Measurements from ENCODE around the gene PRKCQ.
"Not testable (repeated sequence)": the region's sequence is repeated elsewhere in the genome, so short reads cannot be mapped to it uniquely, and the experiment has no call there.

PRKCQ gene

DNA sequence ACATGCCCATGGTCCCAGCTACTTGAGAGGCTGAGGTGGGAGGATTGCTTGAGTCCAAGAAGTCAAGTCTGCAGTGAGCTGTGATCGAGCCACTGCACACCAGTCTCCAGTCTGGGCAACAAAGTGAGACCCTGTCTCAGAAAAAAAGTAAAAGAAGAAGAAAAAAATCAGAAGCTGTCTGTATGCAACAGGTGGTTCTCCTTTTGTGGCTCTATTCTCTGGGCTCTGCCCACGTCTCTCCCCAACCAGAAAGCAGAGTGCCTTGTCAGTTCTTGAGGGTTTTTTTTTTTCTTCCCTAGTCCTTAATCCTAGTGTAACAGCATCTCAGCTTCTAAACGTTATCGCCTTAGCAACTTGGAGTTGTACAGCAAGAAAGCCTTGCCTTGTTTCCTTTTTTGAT is 89.5 kb downstream of the PRKCQ start:
- DNase-seq = no peak

DNA sequence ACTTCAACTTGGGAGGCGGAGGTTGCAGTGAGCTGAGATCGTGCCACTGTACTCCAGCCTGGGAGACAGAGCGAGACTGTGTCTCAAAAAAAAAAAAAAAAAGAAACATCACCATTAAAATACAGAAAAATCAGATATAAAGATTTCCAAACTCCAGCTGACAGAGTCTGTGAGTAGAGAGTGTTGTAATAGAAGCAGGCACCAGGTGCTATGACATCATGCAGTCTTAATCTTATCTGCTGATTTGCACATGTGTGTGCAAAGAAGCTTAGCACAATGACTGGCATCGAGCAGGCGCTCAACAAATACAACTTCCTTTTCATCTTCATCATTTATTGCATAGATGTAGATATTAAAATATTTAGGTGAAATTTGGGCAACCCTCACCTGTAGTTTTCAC is 92.2 kb downstream of the PRKCQ start:
- no peak for DNase-seq

DNA sequence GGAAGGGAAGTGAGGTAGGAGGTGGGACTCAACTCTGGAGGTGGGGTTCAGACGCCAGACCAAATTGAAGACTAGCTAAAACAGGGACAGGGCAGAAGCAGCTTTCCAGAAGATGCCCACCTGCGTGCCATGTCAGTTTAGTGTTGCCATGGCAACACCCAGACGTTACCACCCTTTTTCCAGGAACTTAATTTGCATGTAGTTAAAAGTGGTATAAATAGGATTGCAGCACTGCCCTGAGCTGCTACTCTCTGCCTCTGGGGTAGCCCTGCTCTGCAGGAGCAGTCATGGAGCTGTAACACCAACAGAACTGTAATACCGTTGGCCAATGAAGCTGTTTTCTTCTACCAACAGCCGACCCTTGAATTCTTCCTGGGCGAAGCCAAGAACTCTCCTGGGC is 93.8 kb downstream of the PRKCQ start:
- DNase-seq = no peak

DNA sequence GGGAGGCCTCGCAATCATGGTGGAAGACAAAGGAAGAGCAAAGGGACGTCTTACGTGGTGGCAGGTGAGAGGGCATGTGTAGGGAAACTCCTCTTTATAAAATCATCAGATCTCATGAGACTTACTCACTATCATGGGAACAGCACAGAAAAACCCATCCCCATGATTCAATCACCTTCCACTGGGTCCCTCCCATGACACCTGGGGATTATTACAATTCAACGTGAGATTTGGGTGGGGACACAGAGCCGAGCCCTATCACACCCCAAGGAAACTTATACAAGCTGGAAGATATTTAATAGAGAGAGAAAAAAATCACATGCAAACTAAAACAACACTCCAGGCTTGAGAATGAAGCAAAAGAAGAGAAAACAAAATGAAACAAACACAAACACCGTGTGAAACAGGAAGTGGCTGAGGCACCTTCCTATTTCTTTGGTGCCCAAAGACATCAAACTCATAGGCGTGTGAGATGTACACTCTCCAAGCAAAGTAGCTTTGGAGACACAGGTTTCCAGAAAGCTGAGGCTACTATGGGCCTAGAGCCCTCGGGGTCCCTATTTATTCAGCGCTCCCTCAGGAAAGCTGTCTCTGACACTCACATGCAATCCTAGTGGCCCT is 97.2 kb downstream of the PRKCQ start:
- no peak for DNase-seq

DNA sequence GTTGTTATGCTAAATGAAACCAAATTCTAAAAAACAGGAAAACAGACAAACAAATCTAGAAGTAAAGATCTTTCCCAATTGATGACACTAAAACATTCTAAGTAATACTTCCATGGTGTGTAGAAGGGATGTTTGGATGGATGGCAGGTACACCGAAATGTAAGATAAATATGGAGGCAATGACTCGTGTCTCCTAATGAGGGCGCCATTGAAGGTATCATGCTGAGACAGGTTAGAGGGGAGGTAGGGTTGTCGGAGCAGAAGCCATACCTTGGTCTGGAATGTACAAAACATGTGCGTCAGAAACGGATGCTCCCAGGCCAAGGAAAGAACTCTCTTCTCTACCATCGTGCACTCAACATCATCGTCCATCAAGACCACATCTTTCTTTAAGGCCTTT is 101.4 kb downstream of the PRKCQ start:
- no peak for DNase-seq

DNA sequence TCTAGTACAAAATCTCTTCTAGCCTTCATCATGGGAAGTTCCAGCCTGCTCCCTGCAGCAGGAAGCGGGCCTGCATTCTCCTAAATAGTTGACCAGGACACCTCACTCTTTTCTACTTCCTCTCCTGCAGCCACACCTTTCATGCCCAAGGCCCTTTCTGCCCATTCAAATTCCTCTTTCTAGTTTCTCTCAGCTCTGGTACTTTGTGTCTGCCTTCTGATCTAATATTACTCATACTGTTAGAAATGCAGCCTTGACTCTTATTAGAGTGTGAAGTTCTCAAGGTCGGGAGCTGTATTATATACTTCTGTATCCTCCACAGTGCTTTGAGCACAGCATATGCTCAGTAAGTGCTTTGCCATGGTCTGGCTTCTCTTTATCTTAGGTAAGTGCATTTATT is 103.1 kb downstream of the PRKCQ start:
- no peak for DNase-seq

GRCh38 chr10:6474871-6475270 is 105.2 kb downstream of the PRKCQ start:
- DNase-seq = no peak

GRCh38 chr10:6473901-6474370 is 106.1 kb downstream of the PRKCQ start:
- peak in 5 of 6 experiments; percentile 11 to 74 (median 51) for DNase-seq

GRCh38 chr10:6473430-6473829 is 106.6 kb downstream of the PRKCQ start:
- DNase-seq = peak; percentile 16 to 85 (median 63)

DNA sequence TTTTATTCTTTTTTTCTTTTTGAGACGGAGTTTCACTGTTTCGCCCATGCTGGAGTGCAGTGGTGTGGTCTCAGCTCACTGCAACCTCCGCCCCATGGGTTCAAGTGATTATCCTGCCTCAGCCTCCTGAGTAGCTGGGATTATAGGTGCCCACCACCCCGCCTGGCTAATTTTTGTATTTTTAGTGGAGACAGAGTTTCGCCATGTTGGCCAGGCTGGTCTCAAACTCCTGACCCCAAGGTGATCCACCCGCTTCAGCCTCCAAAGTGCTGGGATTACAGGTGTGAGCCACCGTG is 107.4 kb downstream of the PRKCQ start:
- not testable (repeated sequence) for DNase-seq

DNA sequence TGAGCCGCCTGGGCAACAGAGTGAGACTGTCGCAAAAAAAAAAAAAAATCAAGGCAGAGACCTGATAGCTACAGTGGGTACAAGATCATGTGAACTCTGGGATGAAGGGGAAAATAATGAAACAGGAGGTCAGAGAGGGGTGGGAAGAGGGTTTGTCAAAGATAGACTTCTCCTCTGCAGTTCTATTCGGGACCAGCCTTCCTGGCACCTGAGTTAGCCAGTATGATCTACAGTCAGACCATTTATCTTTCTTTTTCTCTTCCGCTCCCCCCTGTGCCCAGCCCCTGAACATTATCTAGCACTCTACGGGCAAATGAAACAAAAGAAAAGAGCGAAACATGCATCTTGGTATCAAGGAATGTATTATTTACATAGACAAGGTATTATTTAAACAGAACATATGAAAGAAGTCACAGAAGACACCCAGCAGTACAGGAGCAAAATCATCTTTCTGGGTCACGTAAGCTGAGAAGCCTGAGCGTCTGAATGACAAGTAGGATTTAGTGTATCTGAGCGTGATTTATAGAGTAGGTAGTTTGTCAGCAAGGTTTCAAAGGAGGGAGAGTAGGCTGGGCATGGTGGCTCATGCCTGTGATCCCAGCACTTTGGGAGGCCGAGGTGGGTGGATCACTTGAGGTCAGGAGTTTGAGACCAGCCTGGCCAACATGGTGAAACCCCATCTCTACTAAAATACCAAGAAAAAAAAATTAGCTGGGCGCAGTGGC is 109.0 kb downstream of the PRKCQ start:
- DNase-seq = no peak

DNA sequence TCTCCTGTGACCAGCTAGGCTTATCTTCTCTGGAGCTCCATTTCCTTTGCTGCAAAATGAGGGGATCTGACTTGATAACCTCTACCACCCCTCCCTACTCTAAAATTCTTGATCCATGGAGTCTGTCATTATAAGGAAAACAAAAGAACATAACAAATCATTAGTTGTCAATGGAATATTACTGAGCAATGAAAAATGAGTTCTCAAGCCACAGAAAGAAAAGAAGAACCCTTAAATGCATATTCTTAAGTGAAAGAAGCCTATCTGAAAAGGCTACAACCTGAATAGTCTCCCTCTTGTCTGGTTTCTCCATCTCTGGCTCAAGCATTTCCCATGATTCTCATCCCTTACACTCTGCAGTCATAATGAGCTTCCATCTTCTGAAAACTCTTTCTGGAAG is 110.4 kb downstream of the PRKCQ start:
- no peak for DNase-seq

- no peak for DNase-seq
Observed at GRCh38 chr10:6465854-6466601, 114.0 kb downstream of the PRKCQ start.

DNA sequence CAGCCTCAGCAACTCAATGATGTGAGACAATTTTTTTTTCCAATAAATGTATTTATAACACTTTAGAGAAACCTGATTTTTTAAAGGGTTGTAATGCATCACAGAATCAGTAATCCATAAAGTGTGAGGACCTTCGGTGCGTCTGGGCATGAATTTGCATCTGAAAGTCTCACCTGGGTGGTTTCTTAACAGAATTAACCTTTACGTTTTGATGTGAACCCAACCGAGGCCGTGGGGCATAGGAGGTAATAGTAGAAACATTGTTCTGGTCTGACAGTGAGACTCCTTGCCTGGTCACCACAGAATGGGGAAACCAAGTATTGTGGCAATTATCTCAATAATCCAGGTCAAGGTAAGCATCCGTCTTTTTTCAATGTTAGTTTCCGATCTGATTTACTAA is 114.6 kb downstream of the PRKCQ start:
- no peak for DNase-seq

GRCh38 chr10:6464862-6465430 is 115.1 kb downstream of the PRKCQ start:
- DNase-seq = no peak

DNA sequence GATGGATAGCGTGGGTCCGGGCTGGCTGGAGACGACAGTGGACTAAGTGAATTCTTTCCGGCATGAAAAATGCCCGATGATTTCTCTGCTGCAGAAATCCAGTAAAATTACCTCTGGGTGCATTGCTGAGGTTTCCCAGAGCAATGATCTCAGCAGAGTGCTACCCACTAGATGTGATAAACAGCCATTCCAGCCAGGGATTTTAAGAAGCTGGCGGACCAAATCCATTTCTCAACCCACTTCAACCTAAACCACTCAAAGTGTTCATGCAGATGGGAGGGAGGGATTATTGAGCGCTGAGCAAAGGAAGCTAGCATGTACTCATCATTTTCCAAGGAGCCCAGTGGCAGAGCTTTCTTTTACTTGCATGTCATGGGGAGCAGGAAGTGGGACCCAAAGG is 116.7 kb downstream of the PRKCQ start:
- DNase-seq = no peak

GRCh38 chr10:6461961-6462360 is 118.1 kb downstream of the PRKCQ start:
- DNase-seq = no peak

DNA sequence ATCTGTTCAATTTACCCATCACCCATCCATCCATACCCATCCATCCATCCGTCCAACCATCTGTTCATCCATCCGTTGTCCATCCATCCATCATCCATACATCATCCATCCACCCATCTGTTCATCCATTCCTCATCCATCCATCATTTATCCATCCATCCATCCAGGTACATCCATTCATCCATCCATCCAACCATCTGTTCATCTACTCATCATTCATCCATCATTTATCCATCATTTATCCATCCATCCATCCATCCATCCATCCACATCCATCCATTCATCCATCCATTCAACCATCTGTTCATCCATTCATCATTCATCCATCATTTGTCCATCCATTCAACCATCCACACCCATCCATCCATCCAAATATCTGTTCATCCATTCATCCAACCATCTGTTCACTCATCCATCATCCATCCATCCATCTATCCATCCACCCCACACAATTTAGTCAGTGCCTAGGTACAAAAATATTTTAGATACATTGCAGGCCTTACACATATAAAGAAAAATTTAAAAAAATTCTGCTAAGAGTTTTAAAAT is 119.1 kb downstream of the PRKCQ start:
- DNase-seq = no peak

GRCh38 chr10:6458814-6459213 is 121.3 kb downstream of the PRKCQ start:
- DNase-seq = no peak

- DNase-seq = no peak
Observed at GRCh38 chr10:6457376-6457775, 122.7 kb downstream of the PRKCQ start.

DNA sequence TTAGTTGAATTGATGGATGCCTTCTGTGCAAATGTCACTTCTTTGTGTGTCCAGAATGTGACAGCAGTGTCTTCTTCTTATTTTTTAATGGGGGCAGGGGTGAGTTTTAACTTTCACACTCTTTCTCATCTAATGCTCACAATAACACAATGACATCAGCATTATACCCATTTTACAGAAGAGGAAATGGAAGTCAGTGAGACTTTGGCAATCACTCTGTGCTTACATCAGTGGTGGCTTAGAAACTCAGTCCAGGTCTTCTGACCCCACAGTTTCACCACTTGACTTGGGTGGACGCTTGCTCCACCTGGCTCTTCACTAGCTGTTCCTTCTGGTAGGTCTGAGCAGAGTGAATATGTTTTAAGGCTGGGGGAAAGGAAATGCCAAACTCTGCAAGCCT is 124.0 kb downstream of the PRKCQ start:
- no peak for DNase-seq

DNA sequence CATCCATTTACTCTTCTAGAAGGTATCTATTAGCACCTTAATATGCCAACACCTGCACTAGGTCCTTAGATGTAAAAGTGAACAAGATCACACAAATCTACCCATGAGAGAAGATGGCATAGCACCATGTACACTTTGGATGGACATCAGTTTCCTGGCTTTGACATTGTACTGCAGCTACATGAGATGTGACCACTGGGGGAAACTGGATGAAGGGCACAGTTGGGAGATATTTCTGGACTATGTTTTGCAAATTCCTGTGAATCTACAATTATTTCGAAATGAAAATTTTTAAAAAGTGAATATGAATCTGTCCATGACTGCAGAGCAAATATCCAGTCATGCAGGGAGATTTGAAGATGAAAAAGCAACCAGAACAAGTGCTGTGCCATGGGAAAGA is 124.5 kb downstream of the PRKCQ start:
- DNase-seq = no peak

GRCh38 chr10:6446711-6447110 is 133.4 kb downstream of the PRKCQ start:
- DNase-seq = no peak

Data from stimulated activated naive CD4-positive, alpha-beta T cell (primary cell).